ENCODE results near the gene NFE2. TPM values are rescaled to one million over a fixed set of nuclear protein-coding genes. Genes with fewer than 3 reads are reported as not detected.

Gene NFE2
- total RNA-seq, 2 donors from 2014 or later = 0.19 TPM; not detected in 1

Other genes with a start within 250 kb of the NFE2 start
- 1 to 10 TPM in 1 of 2 donors, under 1 TPM in 1; 1.00 to 1.1 TPM for gene HOXC4, start 247.2 kb downstream of the NFE2 start, total RNA-seq
- gene SMUG1, start 112.0 kb downstream of the NFE2 start, total RNA-seq = 10 to 100 TPM; 21.4 to 24.9 TPM
- 100 to 1,000 TPM in 1 of 2 donors, 10 to 100 TPM in 1; 89.4 to 108 TPM for gene CBX5, start 20.9 kb downstream of the NFE2 start, total RNA-seq
- 1,000 to 10,000 TPM; 1,863 to 1,950 TPM for gene HNRNPA1, start 20.3 kb downstream of the NFE2 start, total RNA-seq
- gene COPZ1, start 24.1 kb upstream of the NFE2 start, total RNA-seq = 100 to 1,000 TPM; 124 to 135 TPM
- gene GPR84, start 63.5 kb upstream of the NFE2 start, total RNA-seq = 10 to 100 TPM in 1 of 2 donors, 1 to 10 TPM in 1; 3.8 to 16.0 TPM
- gene ZNF385A, start 83.7 kb upstream of the NFE2 start, total RNA-seq = 1 to 10 TPM; 1.3 to 2.8 TPM
- gene ITGA5, start 118.3 kb upstream of the NFE2 start, total RNA-seq = 10 to 100 TPM; 20.6 to 27.4 TPM
- 10 to 100 TPM in 1 of 2 donors, 1 to 10 TPM in 1; 8.5 to 12.4 TPM for gene GTSF1, start 172.6 kb upstream of the NFE2 start, total RNA-seq
- 100 to 1,000 TPM; 124 to 148 TPM for gene NCKAP1L, start 196.7 kb upstream of the NFE2 start, total RNA-seq
- 10 to 100 TPM; 10.9 to 15.3 TPM for gene PDE1B, start 248.6 kb upstream of the NFE2 start, total RNA-seq

Data from activated T-cell treated with anti-CD3 and anti-CD28 coated beads, Interleukin-2, amount 50 U/mL, for 72 hours (primary cell).